H9 (cell line): Measurements from ENCODE around the gene FAM111B. TPM values are rescaled to one million over a fixed set of nuclear protein-coding genes. Genes with fewer than 3 reads are reported as not detected.

Experiments
- DNase-seq: peaks from one replicate; pipeline ENCODE4 v3.0.0-alpha.2; 2017
- H2AFZ ChIP-seq: one replicate; pipeline ENCODE4 v1.6.1; 2013; ENCODE audit warnings: mild to moderate bottlenecking, low read length, control low read depth, moderate library complexity
- H2AK5ac ChIP-seq: 2 replicates; pipeline ENCODE4 v1.6.1; 2013; ENCODE audit warnings: low read length, control low read depth, mixed read lengths; ENCODE audit not compliant: insufficient read length
- H2BK120ac ChIP-seq: one replicate; pipeline ENCODE4 v1.6.1; 2013; ENCODE audit warnings: low read depth, mild to moderate bottlenecking, low read length, control low read depth, inconsistent platforms; ENCODE audit not compliant: poor library complexity, severe bottlenecking
- H2BK12ac ChIP-seq: 2 replicates; pipeline ENCODE4 v1.6.1; 2013; ENCODE audit warnings: low read length, control low read depth, mixed read lengths, low read depth; ENCODE audit not compliant: insufficient read length
- H2BK15ac ChIP-seq: 2 replicates; pipeline ENCODE4 v1.6.1; 2013; ENCODE audit warnings: low read depth, low read length, control low read depth
- H2BK20ac ChIP-seq: one replicate; pipeline ENCODE4 v1.6.1; 2013; ENCODE audit warnings: low read depth, mild to moderate bottlenecking, low read length, control low read depth, inconsistent platforms; ENCODE audit not compliant: poor library complexity, severe bottlenecking
- H2BK5ac ChIP-seq: 2 replicates; pipeline ENCODE4 v1.6.1; 2013; ENCODE audit warnings: low read length, control low read depth, mixed read lengths; ENCODE audit not compliant: insufficient read length
- H3K14ac ChIP-seq: 2 replicates; pipeline ENCODE4 v1.6.1; 2013; ENCODE audit warnings: low read length, control low read depth; ENCODE audit not compliant: insufficient read depth
- H3K18ac ChIP-seq: 2 replicates; pipeline ENCODE4 v1.6.1; 2013; ENCODE audit warnings: low read depth, mild to moderate bottlenecking, mixed read lengths, low read length, control low read depth; ENCODE audit not compliant: insufficient read length
- H3K23ac ChIP-seq: 2 replicates; pipeline ENCODE4 v1.6.1; 2013; ENCODE audit warnings: low read length, control low read depth, mixed read lengths, low read depth; ENCODE audit not compliant: insufficient read length
- H3K23me2 ChIP-seq: 2 replicates; pipeline ENCODE4 v1.6.1; 2013; ENCODE audit warnings: low read depth, mild to moderate bottlenecking, mixed read lengths, low read length, control low read depth; ENCODE audit not compliant: insufficient read length, poor library complexity, severe bottlenecking
- H3K27ac ChIP-seq: 2 replicates; pipeline ENCODE4 v1.5.1; 2013; ENCODE audit warnings: low read length, control low read depth, mixed read lengths, low read depth; ENCODE audit not compliant: insufficient read length
- H3K27me3 ChIP-seq: 2 replicates; pipeline ENCODE4 v1.6.1; 2013; ENCODE audit warnings: low read length, control low read depth, inconsistent platforms; ENCODE audit not compliant: insufficient read depth
- H3K4ac ChIP-seq: 2 replicates; pipeline ENCODE4 v1.6.1; 2013; ENCODE audit warnings: low read depth, mild to moderate bottlenecking, control low read depth, inconsistent platforms, low read length, moderate library complexity
- H3K4me1 ChIP-seq: 2 replicates; pipeline ENCODE4 v1.6.1; 2013; ENCODE audit warnings: low read length, control low read depth, inconsistent platforms; ENCODE audit not compliant: insufficient read depth
- H3K4me2 ChIP-seq: 2 replicates; pipeline ENCODE4 v1.6.1; 2013; ENCODE audit warnings: low read length, control low read depth, mixed read lengths; ENCODE audit not compliant: insufficient read length, insufficient read depth
- H3K56ac ChIP-seq: 2 replicates; pipeline ENCODE4 v1.6.1; 2013; ENCODE audit warnings: low read depth, mild to moderate bottlenecking, mixed read lengths, low read length, control low read depth; ENCODE audit not compliant: insufficient read length
- H3K79me1 ChIP-seq: 2 replicates; pipeline ENCODE4 v1.6.1; 2013; ENCODE audit warnings: low read depth, mild to moderate bottlenecking, moderate library complexity, low read length, control low read depth, inconsistent platforms; ENCODE audit not compliant: insufficient read depth, poor library complexity, severe bottlenecking
- H3K79me2 ChIP-seq: 2 replicates; pipeline ENCODE4 v1.6.1; 2013; ENCODE audit warnings: low read length, control low read depth, inconsistent platforms; ENCODE audit not compliant: insufficient read depth
- H3K9ac ChIP-seq: 2 replicates; pipeline ENCODE4 v1.6.1; 2013; ENCODE audit warnings: low read length, control low read depth, mixed read lengths; ENCODE audit not compliant: insufficient read length; ENCODE audit errors: extremely low read depth
- H3K9me3 ChIP-seq: one replicate; pipeline ENCODE4 v1.6.1; 2013; ENCODE audit warnings: low read depth, low read length, inconsistent platforms; ENCODE audit not compliant: control insufficient read depth
- H3T11ph ChIP-seq: one replicate; pipeline ENCODE4 v1.6.1; 2013; ENCODE audit warnings: mild to moderate bottlenecking, low read length, control low read depth, inconsistent platforms
- H4K20me1 ChIP-seq: one replicate; pipeline ENCODE4 v1.6.1; 2013; ENCODE audit not compliant: control insufficient read depth, insufficient read length, insufficient read depth
- H4K5ac ChIP-seq: 2 replicates; pipeline ENCODE4 v1.6.1; 2013; ENCODE audit warnings: low read depth, mild to moderate bottlenecking, mixed read lengths, low read length, control low read depth; ENCODE audit not compliant: insufficient read length
- H4K8ac ChIP-seq: replicated peaks from 2 replicates; pipeline ENCODE4 v1.6.1; 2013; ENCODE audit warnings: low read length, control low read depth, mixed read lengths, low read depth; ENCODE audit not compliant: insufficient read length
- H4K91ac ChIP-seq: 2 replicates; pipeline ENCODE4 v1.6.1; 2013; ENCODE audit warnings: low read depth, mild to moderate bottlenecking, moderate library complexity, mixed read lengths, low read length, control low read depth; ENCODE audit not compliant: insufficient read length
- H3K27ac Mint-ChIP-seq, 3 experiments: 2 replicates in 2 of 3; 3 replicates in 1 of 3; pipeline ENCODE4 v1.8.0; 2020 to 2021; ENCODE audit warnings: mixed read lengths in 3 of 3, mild to moderate bottlenecking in 1 of 3, moderate library complexity in 1 of 3
- H3K27me3 Mint-ChIP-seq: 2 replicates; pipeline ENCODE4 v1.8.0; 2021; ENCODE audit warnings: low read depth, mild to moderate bottlenecking, moderate library complexity, mixed read lengths
- H3K36me3 Mint-ChIP-seq, 3 experiments: 2 replicates in 2 of 3; 3 replicates in 1 of 3; pipeline ENCODE4 v1.8.0; 2020 to 2021; ENCODE audit warnings: low read depth in 3 of 3, mixed read lengths in 3 of 3; ENCODE audit not compliant: insufficient read depth in 1 of 3
- H3K4me1 Mint-ChIP-seq, 2 experiments: 2 replicates each; pipeline ENCODE4 v1.8.0; 2020; ENCODE audit warnings: mixed read lengths in 2 of 2
- H3K4me3 Mint-ChIP-seq, 2 experiments: 2 replicates in 1 of 2; 3 replicates in 1 of 2; pipeline ENCODE4 v1.8.0; 2020 to 2021; ENCODE audit warnings: mild to moderate bottlenecking in 2 of 2, mixed read lengths in 2 of 2, moderate library complexity in 1 of 2
- H3K9me3 Mint-ChIP-seq, 2 experiments: 2 replicates in 1 of 2; 3 replicates in 1 of 2; pipeline ENCODE4 v1.8.0; 2020; ENCODE audit warnings: mild to moderate bottlenecking in 2 of 2, mixed read lengths in 2 of 2, moderate library complexity in 1 of 2
- CTCF ChIP-seq: fragments of 200-600 bp; sonication (generic); conservative IDR thresholded peaks from 3 replicates; pipeline ENCODE4 v1.8.0; 2021; ENCODE audit warnings: antibody characterized with exemption, mild to moderate bottlenecking
- WGBS: extraction: QIAGEN DNeasy Blood & Tissue Kit; methylation state at CpG from one replicate; pipeline ENCODE4 v1.1.7; 2013; ENCODE audit warnings: missing lambda C conversion rate, low lambda C conversion rate, mixed read lengths; ENCODE audit not compliant: insufficient read length; ENCODE audit errors: extremely low coverage; 5-methylcytosine and 5-hydroxymethylcytosine counted together
- total RNA-seq: library from RNA; stranded (reverse); gene quantifications from 2 replicates; pipeline ENCODE4 v1.2.1, GENCODE V29; 2021

The FAM111B gene
- total RNA-seq, 1 experiment from 2014 or later = 35.0 TPM

GRCh38 chr11:59141191-59141590 is 34.2 kb downstream of the FAM111B start:
- H4K5ac ChIP-seq = no peak overlapping the region
- no peak overlapping the region for H2BK15ac ChIP-seq
- no peak overlapping the region for H3K4me2 ChIP-seq
- no peaks in the 10 kb centered on the region for H3K9me3 ChIP-seq
- Mint-ChIP-seq H3K36me3 (peaks cover 2 to 12% (median 3%) of the 10 kb centered on the region in 3 experiments; a peak in 5 of 7 replicates), H3K27me3 (peaks cover 31% of the 10 kb centered on the region), H3K9me3 (peaks cover 5 to 12% of the 10 kb centered on the region in 2 experiments; a peak in 3 of 5 replicates), H3K4me1 (peaks cover 28 to 41% of the 10 kb centered on the region in 2 experiments), H3K27ac (no peak overlapping the region), H3K4me3 (peak overlapping the region in 1 of 2 experiments; percentile 92; a peak in 2 of 5 replicates)
- no peak overlapping the region for H3K4ac ChIP-seq
- H4K20me1 ChIP-seq = no peaks in the 10 kb centered on the region
- no peak overlapping the region for H2BK120ac ChIP-seq
- no peak overlapping the region for H4K8ac ChIP-seq
- no peaks in the 10 kb centered on the region; the same call in 1 of the 2 replicates for H3K4me1 ChIP-seq
- H3K79me2 ChIP-seq = no peaks in the 10 kb centered on the region
- DNase-seq = no peak
- H3K79me1 ChIP-seq = no peaks in the 10 kb centered on the region
- no peak overlapping the region for H2BK5ac ChIP-seq
- no peak overlapping the region for H3K18ac ChIP-seq
- no peak for TF ChIP-seq CTCF
- H3T11ph ChIP-seq = no peak overlapping the region
- no peak overlapping the region for H2AFZ ChIP-seq
- no peak overlapping the region for H3K9ac ChIP-seq
- H2BK20ac ChIP-seq = no peak overlapping the region
- no CpG with 5 or more reads among the region's 4 CpGs for WGBS
- no peak overlapping the region for H3K14ac ChIP-seq
- peaks cover 6% of the 10 kb centered on the region for H3K23me2 ChIP-seq
- no peak overlapping the region for H3K23ac ChIP-seq
- no peak overlapping the region for H4K91ac ChIP-seq
- no peak overlapping the region for H2BK12ac ChIP-seq
- no peak overlapping the region for H2AK5ac ChIP-seq
- no peak overlapping the region for H3K27ac ChIP-seq
- no peak overlapping the region for H3K56ac ChIP-seq
- no peaks in the 10 kb centered on the region for H3K27me3 ChIP-seq
